IMR-90 (cell line): Measurements from ENCODE around the gene AMIGO2. TPM values are rescaled to one million over a fixed set of nuclear protein-coding genes. Genes with fewer than 3 reads are reported as not detected.

Experiments
- ATAC-seq: fragments of 200-7000 bp; cut with Tn5 transposase; 2 replicates; pipeline ENCODE4 v1.9.1; 2020; ENCODE audit warnings: low read depth, mild to moderate bottlenecking, moderate library complexity
- BruUV-seq: library from RNA; stranded (reverse); fragments of 400-500 nt; replicated peaks from 2 replicates; lab custom pipeline; 2021; lab: Mats Ljungman, UMichigan
- CTCF ChIA-PET: fragments of 300-600 bp; formaldehyde crosslinking; extraction: SDS; loops from one replicate; lab custom pipeline; 2021; ENCODE audit warnings: antibody characterized with exemption; lab: Yijun Ruan, JAX
- POLR2A ChIA-PET: fragments of 300-600 bp; sonication (Branson Sonifier 250); formaldehyde crosslinking; loops from one replicate; lab custom pipeline; 2022; ENCODE audit warnings: antibody characterized with exemption; ENCODE audit not compliant: unreplicated experiment; lab: Charles Lee
- DNase-seq: peaks from one replicate; pipeline ENCODE4 v3.0.0; 2013
- H2AFZ ChIP-seq: replicated peaks from 2 replicates; pipeline ENCODE3; 2013; ENCODE audit warnings: low read length, mild to moderate bottlenecking; ENCODE audit not compliant: poor library complexity
- H2AK5ac ChIP-seq: 2 replicates; pipeline ENCODE4 v1.6.1; 2013; ENCODE audit warnings: low read depth, low read length, inconsistent platforms
- H2AK9ac ChIP-seq: replicated peaks from 2 replicates; pipeline ENCODE3; 2013; ENCODE audit warnings: mild to moderate bottlenecking, low read depth, low read length, moderate library complexity; ENCODE audit not compliant: poor library complexity
- H2BK120ac ChIP-seq: 2 replicates; pipeline ENCODE4 v1.6.1; 2013; ENCODE audit warnings: low read depth, low read length, inconsistent platforms
- H2BK15ac ChIP-seq: 3 replicates; pipeline ENCODE4 v1.6.1; 2013; ENCODE audit warnings: low read depth, low read length, inconsistent platforms
- H2BK20ac ChIP-seq: 2 replicates; pipeline ENCODE4 v1.6.1; 2013; ENCODE audit warnings: low read depth, mild to moderate bottlenecking, inconsistent platforms, low read length, moderate library complexity
- H2BK5ac ChIP-seq: 2 replicates; pipeline ENCODE4 v1.6.1; 2013; ENCODE audit warnings: mild to moderate bottlenecking, low read depth, low read length, inconsistent platforms; ENCODE audit not compliant: poor library complexity, severe bottlenecking
- H3K14ac ChIP-seq: replicated peaks from 2 replicates; pipeline ENCODE4 v1.6.1; 2013; ENCODE audit warnings: low read depth, low read length, inconsistent platforms
- H3K18ac ChIP-seq: 2 replicates; pipeline ENCODE4 v1.6.1; 2013; ENCODE audit warnings: low read depth, low read length, control low read depth
- H3K23ac ChIP-seq: 2 replicates; pipeline ENCODE4 v1.6.1; 2013; ENCODE audit warnings: low read depth, low read length, inconsistent platforms
- H3K27ac ChIP-seq: 2 replicates; pipeline ENCODE4 v1.5.1; 2013; ENCODE audit warnings: mild to moderate bottlenecking, control low read depth, low read length; ENCODE audit not compliant: insufficient read depth
- H3K27me3 ChIP-seq: 2 replicates; pipeline ENCODE4 v1.6.1; 2013; ENCODE audit warnings: low read length; ENCODE audit not compliant: control insufficient read depth, insufficient read depth
- H3K36me3 ChIP-seq: 2 replicates; pipeline ENCODE4 v1.6.1; 2013; ENCODE audit warnings: low read length, mixed read lengths; ENCODE audit not compliant: control insufficient read depth, insufficient read depth
- H3K4ac ChIP-seq: 2 replicates; pipeline ENCODE4 v1.6.1; 2013; ENCODE audit warnings: low read depth, low read length, inconsistent platforms
- H3K4me1 ChIP-seq: 2 replicates; pipeline ENCODE4 v1.6.1; 2013; ENCODE audit warnings: low read length, mixed read lengths; ENCODE audit not compliant: control insufficient read depth, insufficient read depth
- H3K4me2 ChIP-seq: 2 replicates; pipeline ENCODE4 v1.6.1; 2013; ENCODE audit warnings: low read depth, mild to moderate bottlenecking, control low read depth, low read length, moderate library complexity
- H3K4me3 ChIP-seq: 2 replicates; pipeline ENCODE4 v1.5.1; 2013; ENCODE audit warnings: low read depth, mild to moderate bottlenecking, control low read depth, low read length, moderate library complexity; ENCODE audit not compliant: insufficient read depth
- H3K56ac ChIP-seq: 2 replicates; pipeline ENCODE4 v1.6.1; 2013; ENCODE audit warnings: low read length, inconsistent platforms; ENCODE audit not compliant: insufficient read depth; ENCODE audit errors: extremely low read depth
- H3K79me1 ChIP-seq, 2 experiments: 2 replicates each; pipeline ENCODE4 v1.6.1; 2013; ENCODE audit warnings: low read length in 2 of 2, inconsistent platforms in 1 of 2, low read depth in 1 of 2
- H3K9ac ChIP-seq: 2 replicates; pipeline ENCODE4 v1.6.1; 2013; ENCODE audit warnings: low read depth, low read length, control low read depth
- H3K9me1 ChIP-seq: 2 replicates; pipeline ENCODE4 v1.6.1; 2013; ENCODE audit warnings: low read length, inconsistent platforms; ENCODE audit not compliant: insufficient read depth
- H3K9me3 ChIP-seq: 2 replicates; pipeline ENCODE4 v1.6.1; 2013; ENCODE audit warnings: low read length; ENCODE audit not compliant: control insufficient read depth, insufficient read depth
- H4K20me1 ChIP-seq: 2 replicates; pipeline ENCODE4 v1.6.1; 2013; ENCODE audit warnings: low read length, inconsistent platforms; ENCODE audit not compliant: insufficient read depth
- H4K5ac ChIP-seq: 2 replicates; pipeline ENCODE4 v1.6.1; 2013; ENCODE audit warnings: mild to moderate bottlenecking, low read depth, low read length, control low read depth
- H4K8ac ChIP-seq, 2 experiments: 2 replicates each; pipeline ENCODE4 v1.6.1; 2013; ENCODE audit warnings: low read depth in 2 of 2, low read length in 2 of 2, control low read depth in 1 of 2, inconsistent platforms in 1 of 2
- H4K91ac ChIP-seq: 2 replicates; pipeline ENCODE4 v1.6.1; 2013; ENCODE audit warnings: low read depth, low read length, inconsistent platforms; ENCODE audit not compliant: insufficient read depth
- CEBPB ChIP-seq: IDR thresholded peaks from 2 replicates; pipeline ENCODE4 v1.6.1; 2012; ENCODE audit warnings: low read depth, low read length, improper control_type of control experiment
- RFX5 ChIP-seq: IDR thresholded peaks from 2 replicates; pipeline ENCODE4 v1.8.0; 2012; ENCODE audit warnings: low read depth, mild to moderate bottlenecking, low read length, moderate library complexity
- WGBS, 2 experiments: methylation state at CpG; one replicate each; pipeline versions ENCODE4 v1.1.5 to v1.1.7; 2013; ENCODE audit warnings: missing lambda C conversion rate in 2 of 2; ENCODE audit not compliant: insufficient read length in 1 of 2; ENCODE audit errors: extremely low coverage in 2 of 2; 5-methylcytosine and 5-hydroxymethylcytosine counted together
- dilution Hi-C: fragments of 300-500 bp; cut with HindIII; formaldehyde crosslinking; loops from one replicate; pipeline ENCODE4 v1.14.3; 2018; ENCODE audit warnings: low sequenced_read_pairs; ENCODE audit not compliant: unreplicated experiment
- in situ Hi-C: fragments of 300-500 bp; cut with MboI; formaldehyde crosslinking; loops from 3 replicates; pipeline ENCODE4 v1.14.3; 2019; ENCODE audit warnings: low sequenced_read_pairs, inconsistent platforms, mixed read lengths
- intact Hi-C: fragments of 100-400 bp; cut with micrococcal nuclease; formaldehyde crosslinking; loops from 2 replicates; pipeline ENCODE4 v1.10.0; 2022
- polyA plus RNA-seq, 3 experiments: library from polyadenylated mRNA; depleted of rRNA; stranded (reverse); fragments of >200 nt; gene quantifications; 2 replicates each; pipeline ENCODE4 v1.2.3, GENCODE V29; 2012; ENCODE audit warnings: low replicate concordance in 1 of 3
- total RNA-seq: library from RNA; depleted of rRNA; stranded (reverse); fragments of >200 nt; gene quantifications from 2 replicates; pipeline ENCODE4 v1.2.3, GENCODE V29; 2012

AMIGO2 gene
- total and polyA plus RNA-seq, 2 of the 4 experiments (the other 2 are of a cell fraction): 20.1 to 32.6 TPM

DNA sequence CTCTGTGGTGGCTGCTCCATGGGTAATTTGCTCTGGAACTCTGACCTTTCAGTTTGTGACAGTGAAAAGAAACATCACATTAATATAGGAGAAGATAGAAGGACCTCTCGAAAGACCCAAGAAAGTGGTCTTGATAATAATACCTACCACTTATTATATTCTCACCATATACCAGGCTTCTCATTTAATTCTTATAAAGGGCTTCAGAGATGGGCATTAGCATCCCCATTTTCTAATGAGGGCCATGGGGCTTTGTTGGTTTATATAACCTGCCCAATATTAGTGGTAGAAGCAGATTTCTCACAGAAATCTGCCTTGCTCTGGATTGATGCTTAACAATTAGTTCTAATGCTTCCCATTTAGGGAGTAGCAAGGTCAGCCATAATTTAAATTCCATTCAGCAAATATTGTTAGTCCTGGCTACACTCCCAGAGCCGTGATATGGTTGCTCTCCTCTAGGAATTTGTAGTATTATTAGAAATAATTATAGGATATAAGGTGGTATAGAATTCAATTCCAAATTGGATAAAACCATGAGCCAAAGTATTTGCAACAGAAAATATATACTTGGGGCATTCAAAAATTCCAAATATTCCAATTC, 7.4 kb upstream of the AMIGO2 start:
- H3K14ac ChIP-seq: 0 out of 2 replicates have a peak overlapping the region, but pooled peaks have one; percentile 55
- H4K20me1 ChIP-seq: no peaks in the 10 kb centered on the region
- H3K18ac ChIP-seq: no peak overlapping the region
- WGBS, 2 experiments: no CpG with 5 or more reads among the region's 2 CpGs
- no peak overlapping the region for H2AFZ ChIP-seq
- no peaks in the 10 kb centered on the region for H3K27me3 ChIP-seq
- TF ChIP-seq CEBPB (no peak), RFX5 (no peak)
- H4K5ac ChIP-seq: no peak overlapping the region; the same call in 1 of the 2 replicates
- peak overlapping the region; percentile 1 for H2BK5ac ChIP-seq
- H3K36me3 ChIP-seq: no peaks in the 10 kb centered on the region
- H2AK9ac ChIP-seq: no peak overlapping the region
- ChIA-PET POLR2A (interaction anchor here (0.5 kb wide), 1 partner anchor 89 kb away, joined by 5 read pairs; no protein-coding TSS in a partner anchor), CTCF (no interaction called here)
- no peak overlapping the region for H2BK20ac ChIP-seq
- no peak overlapping the region for H3K4me3 ChIP-seq
- H3K79me1 ChIP-seq: peaks cover 2 to 44% of the 10 kb centered on the region in 2 experiments; a peak in 2 of 4 replicates
- H3K4me1 ChIP-seq: peaks cover 13% of the 10 kb centered on the region
- no peak overlapping the region for H4K91ac ChIP-seq
- in situ Hi-C loops (no loop called here), dilution Hi-C loops (no loop called here), intact Hi-C loops (no loop called here)
- no peaks in the 10 kb centered on the region for H3K9me3 ChIP-seq
- peak overlapping the region; percentile 63; the same call in 1 of the 2 replicates for H3K23ac ChIP-seq
- no peak overlapping the region for H3K4me2 ChIP-seq
- H3K9ac ChIP-seq: no peak overlapping the region
- peak overlapping the region; percentile 80 for H2BK120ac ChIP-seq
- H3K27ac ChIP-seq: no peak overlapping the region
- BruUV-seq: no TSS peak
- H3K56ac ChIP-seq: no peak overlapping the region
- H3K4ac ChIP-seq: peak overlapping the region; percentile 50; the same call in 1 of the 2 replicates
- peak overlapping the region; percentile 13; the same call in 1 of the 2 replicates for H2AK5ac ChIP-seq
- DNase-seq: peak; percentile 43
- H2BK15ac ChIP-seq: no peak overlapping the region
- peak; percentile 24; the same call in 1 of the 2 replicates for ATAC-seq
- H3K9me1 ChIP-seq: peaks cover 7% of the 10 kb centered on the region
- H4K8ac ChIP-seq: 0 out of 4 replicates have a peak overlapping the region, but pooled peaks of 1 of the 2 experiments have one; percentile 6
